H4 (cell line): Measurements from ENCODE around the gene FMR1NB. TPM values are rescaled to one million over a fixed set of nuclear protein-coding genes. Genes with fewer than 3 reads are reported as not detected.

Experiments
- DNase-seq: peaks from one replicate; pipeline ENCODE4 v3.0.0-alpha.2; 2015; ENCODE audit warnings: low spot score
- total RNA-seq: library from RNA; depleted of rRNA; stranded (reverse); fragments of >200 nt; shearing (Covaris generic); gene quantifications from 2 replicates; pipeline ENCODE4 v1.2.3, GENCODE V29; 2014; rRNA removed

Gene FMR1NB
- not detected in 2 replicates for total RNA-seq

- no peak for DNase-seq
These were observed at the start of gene FMR1NB for GRCh38 chrX:147981038-147981752. Gene FMR1NB (plus strand): TSS chrX:147981337. CDS start chrX:147981403, 66 bp downstream.

GRCh38 chrX:147933815-147934214, 47.3 kb upstream of the FMR1NB start:
- DNase-seq: no peak

- DNase-seq: no peak
These were observed 45.9 kb upstream of the FMR1NB start for GRCh38 chrX:147935156-147935758.

- no peak for DNase-seq
These were observed 35.9 kb upstream of the FMR1NB start for GRCh38 chrX:147945286-147945685.

- DNase-seq: no peak
These were observed 32.6 kb upstream of the FMR1NB start for GRCh38 chrX:147948531-147948930.

- no peak for DNase-seq
These were observed 30.8 kb upstream of the FMR1NB start for GRCh38 chrX:147950352-147950751.

GRCh38 chrX:147953976-147954375, 27.2 kb upstream of the FMR1NB start:
- no peak for DNase-seq

- no peak for DNase-seq
These were observed 23.8 kb upstream of the FMR1NB start for GRCh38 chrX:147957291-147957690.

GRCh38 chrX:147958291-147958690, 22.8 kb upstream of the FMR1NB start:
- DNase-seq: peak; percentile 12

- DNase-seq: no peak
These were observed 20.4 kb upstream of the FMR1NB start for GRCh38 chrX:147960722-147961121.

- peak; percentile 42 for DNase-seq
These were observed 18.7 kb upstream of the FMR1NB start for GRCh38 chrX:147962476-147962875.

GRCh38 chrX:147978931-147979330, 2.2 kb upstream of the FMR1NB start:
- DNase-seq: peak; percentile 16

GRCh38 chrX:148020329-148020728, 39.2 kb downstream of the FMR1NB start:
- no peak for DNase-seq

- DNase-seq: no peak
These were observed 43.5 kb downstream of the FMR1NB start for GRCh38 chrX:148024425-148025148.

- no peak for DNase-seq
These were observed 54.2 kb downstream of the FMR1NB start for GRCh38 chrX:148035380-148035779.

GRCh38 chrX:148037020-148037419, 55.9 kb downstream of the FMR1NB start:
- no peak for DNase-seq

GRCh38 chrX:148043271-148043855, 62.2 kb downstream of the FMR1NB start:
- peak; percentile 65 for DNase-seq

GRCh38 chrX:148047200-148047599, 66.1 kb downstream of the FMR1NB start:
- DNase-seq: no peak

GRCh38 chrX:148049441-148049840, 68.3 kb downstream of the FMR1NB start:
- DNase-seq: peak; percentile 19

- no peak for DNase-seq
These were observed 70.8 kb downstream of the FMR1NB start for GRCh38 chrX:148051973-148052372.

GRCh38 chrX:148067285-148067684, 86.1 kb downstream of the FMR1NB start:
- DNase-seq: no peak

- no peak for DNase-seq
These were observed 88.8 kb downstream of the FMR1NB start for GRCh38 chrX:148069759-148070503.
